Liver (tissue), 3 donors: Measurements from ENCODE around the gene INO80B.

ENCODE experiments used
- GABPA ChIP-seq, 2 donors: IDR thresholded peaks in 1 of 2; conservative IDR thresholded peaks in 1 of 2; 2 replicates each; pipeline ENCODE4 v1.6.1; 2016; ENCODE audit warnings: antibody characterized with exemption in 2 of 2, mild to moderate bottlenecking in 1 of 2, moderate library complexity in 1 of 2
- JUND ChIP-seq, 2 donors: IDR thresholded peaks; 2 replicates each; pipeline ENCODE4 v1.6.1; 2016; ENCODE audit warnings: antibody characterized with exemption in 2 of 2
- YY1 ChIP-seq: IDR thresholded peaks from 2 replicates; pipeline ENCODE4 v1.6.1; 2016; ENCODE audit warnings: antibody characterized with exemption, mild to moderate bottlenecking
- TF ChIP-seq, protein P1 (sequence below): fragments of 150-350 bp; IDR thresholded peaks from 2 replicates; pipeline ENCODE4 v1.5.1; 2017; ENCODE audit warnings: improper control_type of control experiment, low read depth, low read length; ENCODE audit not compliant: missing input control
- TF ChIP-seq, protein P2 (sequence below): IDR thresholded peaks from 2 replicates; pipeline ENCODE4 v1.6.1; 2016; ENCODE audit warnings: antibody characterized with exemption
- TF ChIP-seq, protein P3 (sequence below): IDR thresholded peaks from 2 replicates; pipeline ENCODE4 v1.6.1; 2016; ENCODE audit warnings: antibody characterized with exemption, mild to moderate bottlenecking
- donor health status: healthy.
- donor health status: healthy.

DNA sequence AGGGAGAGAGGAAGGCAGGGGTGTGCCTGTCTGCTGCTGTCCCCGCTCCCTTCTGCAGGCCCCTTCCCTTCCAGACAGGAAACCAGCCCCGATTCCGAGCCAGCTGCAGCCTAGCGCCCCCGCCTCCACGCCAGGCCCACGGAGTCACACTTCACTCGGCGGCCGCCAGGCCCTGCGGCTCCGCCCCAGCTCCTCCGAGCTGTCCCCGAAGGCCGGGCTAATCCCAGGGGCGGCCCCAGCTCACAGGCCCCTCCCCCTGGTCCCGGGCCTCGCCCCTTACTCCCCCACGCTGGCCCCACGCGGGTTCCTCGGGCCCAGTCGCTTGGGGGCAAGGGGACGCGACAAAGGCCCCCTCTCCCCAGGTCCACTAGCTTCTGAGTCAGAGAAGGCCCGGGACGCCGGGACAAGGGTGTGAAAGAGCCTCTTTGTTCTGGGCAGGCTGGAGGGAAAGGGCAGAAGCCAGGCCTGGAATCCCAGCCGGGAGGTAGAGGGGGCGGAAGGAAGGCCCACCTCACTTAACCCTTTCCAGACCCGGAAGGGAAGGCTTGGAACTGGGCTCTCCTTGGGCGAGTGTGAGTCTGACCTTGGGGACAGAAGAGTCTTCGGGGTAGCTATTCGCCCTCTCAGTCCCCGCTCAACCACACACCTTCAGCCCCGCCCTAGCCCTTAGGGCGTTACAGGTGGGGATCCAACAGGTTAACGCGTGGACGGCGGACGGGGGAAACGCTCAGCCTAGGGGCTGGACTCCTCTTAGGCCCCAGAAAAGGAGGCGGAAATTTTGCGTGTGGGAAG lies 14.3 kb upstream of the INO80B start:
- TF ChIP-seq, protein P1, sequence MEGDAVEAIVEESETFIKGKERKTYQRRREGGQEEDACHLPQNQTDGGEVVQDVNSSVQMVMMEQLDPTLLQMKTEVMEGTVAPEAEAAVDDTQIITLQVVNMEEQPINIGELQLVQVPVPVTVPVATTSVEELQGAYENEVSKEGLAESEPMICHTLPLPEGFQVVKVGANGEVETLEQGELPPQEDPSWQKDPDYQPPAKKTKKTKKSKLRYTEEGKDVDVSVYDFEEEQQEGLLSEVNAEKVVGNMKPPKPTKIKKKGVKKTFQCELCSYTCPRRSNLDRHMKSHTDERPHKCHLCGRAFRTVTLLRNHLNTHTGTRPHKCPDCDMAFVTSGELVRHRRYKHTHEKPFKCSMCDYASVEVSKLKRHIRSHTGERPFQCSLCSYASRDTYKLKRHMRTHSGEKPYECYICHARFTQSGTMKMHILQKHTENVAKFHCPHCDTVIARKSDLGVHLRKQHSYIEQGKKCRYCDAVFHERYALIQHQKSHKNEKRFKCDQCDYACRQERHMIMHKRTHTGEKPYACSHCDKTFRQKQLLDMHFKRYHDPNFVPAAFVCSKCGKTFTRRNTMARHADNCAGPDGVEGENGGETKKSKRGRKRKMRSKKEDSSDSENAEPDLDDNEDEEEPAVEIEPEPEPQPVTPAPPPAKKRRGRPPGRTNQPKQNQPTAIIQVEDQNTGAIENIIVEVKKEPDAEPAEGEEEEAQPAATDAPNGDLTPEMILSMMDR = peak; percentile 39
- no peak for TF ChIP-seq YY1
- peak in 1 of 2 donors; percentile 53 for TF ChIP-seq GABPA (IDR thresholded peaks at IDR 0.05 in 1 of 2, conservative IDR thresholded peaks at IDR 0.05 in 1 of 2)
- TF ChIP-seq, protein P2, sequence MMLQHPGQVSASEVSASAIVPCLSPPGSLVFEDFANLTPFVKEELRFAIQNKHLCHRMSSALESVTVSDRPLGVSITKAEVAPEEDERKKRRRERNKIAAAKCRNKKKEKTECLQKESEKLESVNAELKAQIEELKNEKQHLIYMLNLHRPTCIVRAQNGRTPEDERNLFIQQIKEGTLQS = no peak
- no peak for TF ChIP-seq JUND (IDR thresholded peaks at IDR 0.05)
- TF ChIP-seq, protein P3, sequence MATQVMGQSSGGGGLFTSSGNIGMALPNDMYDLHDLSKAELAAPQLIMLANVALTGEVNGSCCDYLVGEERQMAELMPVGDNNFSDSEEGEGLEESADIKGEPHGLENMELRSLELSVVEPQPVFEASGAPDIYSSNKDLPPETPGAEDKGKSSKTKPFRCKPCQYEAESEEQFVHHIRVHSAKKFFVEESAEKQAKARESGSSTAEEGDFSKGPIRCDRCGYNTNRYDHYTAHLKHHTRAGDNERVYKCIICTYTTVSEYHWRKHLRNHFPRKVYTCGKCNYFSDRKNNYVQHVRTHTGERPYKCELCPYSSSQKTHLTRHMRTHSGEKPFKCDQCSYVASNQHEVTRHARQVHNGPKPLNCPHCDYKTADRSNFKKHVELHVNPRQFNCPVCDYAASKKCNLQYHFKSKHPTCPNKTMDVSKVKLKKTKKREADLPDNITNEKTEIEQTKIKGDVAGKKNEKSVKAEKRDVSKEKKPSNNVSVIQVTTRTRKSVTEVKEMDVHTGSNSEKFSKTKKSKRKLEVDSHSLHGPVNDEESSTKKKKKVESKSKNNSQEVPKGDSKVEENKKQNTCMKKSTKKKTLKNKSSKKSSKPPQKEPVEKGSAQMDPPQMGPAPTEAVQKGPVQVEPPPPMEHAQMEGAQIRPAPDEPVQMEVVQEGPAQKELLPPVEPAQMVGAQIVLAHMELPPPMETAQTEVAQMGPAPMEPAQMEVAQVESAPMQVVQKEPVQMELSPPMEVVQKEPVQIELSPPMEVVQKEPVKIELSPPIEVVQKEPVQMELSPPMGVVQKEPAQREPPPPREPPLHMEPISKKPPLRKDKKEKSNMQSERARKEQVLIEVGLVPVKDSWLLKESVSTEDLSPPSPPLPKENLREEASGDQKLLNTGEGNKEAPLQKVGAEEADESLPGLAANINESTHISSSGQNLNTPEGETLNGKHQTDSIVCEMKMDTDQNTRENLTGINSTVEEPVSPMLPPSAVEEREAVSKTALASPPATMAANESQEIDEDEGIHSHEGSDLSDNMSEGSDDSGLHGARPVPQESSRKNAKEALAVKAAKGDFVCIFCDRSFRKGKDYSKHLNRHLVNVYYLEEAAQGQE = no peak
